HepG2 (cell line): ENCODE measurements around the gene CARHSP1. TPM values are rescaled to one million over a fixed set of nuclear protein-coding genes. Genes with fewer than 3 reads are reported as not detected.

ENCODE experiments used
- CSRNP2 ChIP-seq: sonication (generic); formaldehyde crosslinking; conservative IDR thresholded peaks from 2 replicates; pipeline ENCODE4 v1.8.0; 2022; ENCODE audit warnings: low read depth, missing genetic modification reagents
- IKZF5 ChIP-seq: IDR thresholded peaks from 2 replicates; pipeline ENCODE4 v1.6.1; 2018; ENCODE audit warnings: missing genetic modification reagents, mild to moderate bottlenecking, missing compliant biosample characterization
- JUN ChIP-seq: sonication (generic); formaldehyde crosslinking; IDR thresholded peaks from 2 replicates; pipeline ENCODE4 v1.4.0; 2020; ENCODE audit warnings: mild to moderate bottlenecking, missing genetic modification reagents
- MEIS2 ChIP-seq: sonication (generic); formaldehyde crosslinking; IDR thresholded peaks from 2 replicates; pipeline ENCODE4 v1.9.0; 2021; ENCODE audit warnings: mild to moderate bottlenecking, missing genetic modification reagents
- MLXIP ChIP-seq: sonication (generic); formaldehyde crosslinking; IDR thresholded peaks from 2 replicates; pipeline ENCODE4 v1.9.0; 2021; ENCODE audit warnings: missing genetic modification reagents, borderline replicate concordance
- NFYB ChIP-seq: sonication (generic); formaldehyde crosslinking; IDR thresholded peaks from 2 replicates; pipeline ENCODE4 v1.4.0; 2020; ENCODE audit warnings: missing genetic modification reagents
- POGZ ChIP-seq: sonication (generic); formaldehyde crosslinking; IDR thresholded peaks from 2 replicates; pipeline ENCODE4 v1.4.0; 2020; ENCODE audit warnings: mild to moderate bottlenecking, missing genetic modification reagents
- SCMH1 ChIP-seq: sonication (generic); formaldehyde crosslinking; IDR thresholded peaks from 2 replicates; pipeline ENCODE4 v1.9.0; 2021; ENCODE audit warnings: missing genetic modification reagents, mild to moderate bottlenecking, borderline replicate concordance
- STAT6 ChIP-seq: sonication (generic); formaldehyde crosslinking; IDR thresholded peaks from 2 replicates; pipeline ENCODE4 v1.4.0; 2020; ENCODE audit warnings: missing genetic modification reagents, mild to moderate bottlenecking, borderline replicate concordance
- ZNF281 ChIP-seq: sonication (generic); formaldehyde crosslinking; IDR thresholded peaks from 2 replicates; pipeline ENCODE4 v1.4.0; 2020; ENCODE audit warnings: missing genetic modification reagents, borderline replicate concordance
- ZNF598 ChIP-seq: sonication (generic); formaldehyde crosslinking; IDR thresholded peaks from 2 replicates; pipeline ENCODE4 v1.5.1; 2020; ENCODE audit warnings: mild to moderate bottlenecking, missing genetic modification reagents, borderline replicate concordance
- ZNF737 ChIP-seq: sonication (generic); formaldehyde crosslinking; IDR thresholded peaks from 2 replicates; pipeline ENCODE4 v1.5.0; 2020; ENCODE audit warnings: missing genetic modification reagents, mild to moderate bottlenecking, borderline replicate concordance
- ZNF747 ChIP-seq: sonication (generic); formaldehyde crosslinking; IDR thresholded peaks from 2 replicates; pipeline ENCODE4 v1.8.1; 2023; ENCODE audit warnings: missing genetic modification reagents, mild to moderate bottlenecking, borderline replicate concordance
- ZNF782 ChIP-seq: sonication (generic); formaldehyde crosslinking; IDR thresholded peaks from 2 replicates; pipeline ENCODE4 v1.4.0; 2020; ENCODE audit warnings: missing genetic modification reagents, mild to moderate bottlenecking, borderline replicate concordance
- ZNF850 ChIP-seq: sonication (generic); formaldehyde crosslinking; conservative IDR thresholded peaks from 2 replicates; pipeline ENCODE4 v1.9.0; 2021; ENCODE audit warnings: mild to moderate bottlenecking, missing genetic modification reagents
- polyA plus RNA-seq, 8 experiments: library from polyadenylated mRNA; depleted of rRNA in 3 of 8; stranded (reverse) in 7 of 8; unstranded in 1 of 8; fragments of >200 nt; fragmentation: Illumina TruSeq in 4 of 8; extraction: Trizol in 4 of 8; gene quantifications; 2 replicates each; pipeline versions ENCODE4 v1.2.1 to v1.2.3, GENCODE V29; 2011 to 2016; ENCODE audit warnings: low read depth in 4 of 8, missing spikeins in 1 of 8, mixed read lengths in 1 of 8; ENCODE audit not compliant: insufficient read depth in 1 of 8
- total RNA-seq, 5 experiments: library from RNA; depleted of rRNA; stranded (reverse); fragments of >200 nt; fragmentation: Illumina TruSeq; extraction: Trizol; gene quantifications; 2 replicates each; pipeline ENCODE4 v1.2.3, GENCODE V29; 2016; ENCODE audit warnings: low read depth in 1 of 5

The CARHSP1 gene
- total and polyA plus RNA-seq, 2 of the 13 experiments (the other 11 are each of a cell fraction or from before 2014, with no cell fraction given): 173 to 345 TPM

- TF ChIP-seq CSRNP2 (CRISPR knock-in tag) (no peak), ZNF281 (peak; percentile 78), JUN (CRISPR knock-in tag) (peak; percentile 45), IKZF5 (CRISPR knock-in tag) (peak; percentile 96), ZNF782 (CRISPR knock-in tag) (peak; percentile 80; the same call in 1 of the 2 replicates), STAT6 (CRISPR knock-in tag) (0 out of 2 replicates have a peak, but pooled peaks have one; percentile 20), ZNF747 (CRISPR knock-in tag) (peak; percentile 96), ZNF850 (CRISPR knock-in tag) (no peak), ZNF598 (peak; percentile 99), SCMH1 (CRISPR knock-in tag) (no peak), POGZ (no peak), ZNF737 (CRISPR knock-in tag) (no peak), MLXIP (0 out of 2 replicates have a peak, but pooled peaks have one; percentile 40), MEIS2 (CRISPR knock-in tag) (no peak; the same call in 1 of the 2 replicates), NFYB (no peak)
Measured at GRCh38 chr16:8850279-8850885, 18.4 kb downstream of the CARHSP1 start (continued).
